H9 (cell line): ENCODE measurements around the gene APLP2. TPM values are rescaled to one million over a fixed set of nuclear protein-coding genes. Genes with fewer than 3 reads are reported as not detected.

Experiments
- DNase-seq: peaks from one replicate; pipeline ENCODE4 v3.0.0-alpha.2; 2017
- H2AFZ ChIP-seq: one replicate; pipeline ENCODE4 v1.6.1; 2013; ENCODE audit warnings: mild to moderate bottlenecking, low read length, control low read depth, moderate library complexity
- H2AK5ac ChIP-seq: 2 replicates; pipeline ENCODE4 v1.6.1; 2013; ENCODE audit warnings: low read length, control low read depth, mixed read lengths; ENCODE audit not compliant: insufficient read length
- H2BK120ac ChIP-seq: one replicate; pipeline ENCODE4 v1.6.1; 2013; ENCODE audit warnings: low read depth, mild to moderate bottlenecking, low read length, control low read depth, inconsistent platforms; ENCODE audit not compliant: poor library complexity, severe bottlenecking
- H2BK12ac ChIP-seq: 2 replicates; pipeline ENCODE4 v1.6.1; 2013; ENCODE audit warnings: low read length, control low read depth, mixed read lengths, low read depth; ENCODE audit not compliant: insufficient read length
- H2BK15ac ChIP-seq: 2 replicates; pipeline ENCODE4 v1.6.1; 2013; ENCODE audit warnings: low read depth, low read length, control low read depth
- H2BK20ac ChIP-seq: one replicate; pipeline ENCODE4 v1.6.1; 2013; ENCODE audit warnings: low read depth, mild to moderate bottlenecking, low read length, control low read depth, inconsistent platforms; ENCODE audit not compliant: poor library complexity, severe bottlenecking
- H2BK5ac ChIP-seq: 2 replicates; pipeline ENCODE4 v1.6.1; 2013; ENCODE audit warnings: low read length, control low read depth, mixed read lengths; ENCODE audit not compliant: insufficient read length
- H3K14ac ChIP-seq: 2 replicates; pipeline ENCODE4 v1.6.1; 2013; ENCODE audit warnings: low read length, control low read depth; ENCODE audit not compliant: insufficient read depth
- H3K18ac ChIP-seq: 2 replicates; pipeline ENCODE4 v1.6.1; 2013; ENCODE audit warnings: low read depth, mild to moderate bottlenecking, mixed read lengths, low read length, control low read depth; ENCODE audit not compliant: insufficient read length
- H3K23ac ChIP-seq: 2 replicates; pipeline ENCODE4 v1.6.1; 2013; ENCODE audit warnings: low read length, control low read depth, mixed read lengths, low read depth; ENCODE audit not compliant: insufficient read length
- H3K23me2 ChIP-seq: 2 replicates; pipeline ENCODE4 v1.6.1; 2013; ENCODE audit warnings: low read depth, mild to moderate bottlenecking, mixed read lengths, low read length, control low read depth; ENCODE audit not compliant: insufficient read length, poor library complexity, severe bottlenecking
- H3K27ac ChIP-seq: 2 replicates; pipeline ENCODE4 v1.5.1; 2013; ENCODE audit warnings: low read length, control low read depth, mixed read lengths, low read depth; ENCODE audit not compliant: insufficient read length
- H3K27me3 ChIP-seq: 2 replicates; pipeline ENCODE4 v1.6.1; 2013; ENCODE audit warnings: low read length, control low read depth, inconsistent platforms; ENCODE audit not compliant: insufficient read depth
- H3K4ac ChIP-seq: 2 replicates; pipeline ENCODE4 v1.6.1; 2013; ENCODE audit warnings: low read depth, mild to moderate bottlenecking, control low read depth, inconsistent platforms, low read length, moderate library complexity
- H3K4me1 ChIP-seq: 2 replicates; pipeline ENCODE4 v1.6.1; 2013; ENCODE audit warnings: low read length, control low read depth, inconsistent platforms; ENCODE audit not compliant: insufficient read depth
- H3K4me2 ChIP-seq: 2 replicates; pipeline ENCODE4 v1.6.1; 2013; ENCODE audit warnings: low read length, control low read depth, mixed read lengths; ENCODE audit not compliant: insufficient read length, insufficient read depth
- H3K56ac ChIP-seq: 2 replicates; pipeline ENCODE4 v1.6.1; 2013; ENCODE audit warnings: low read depth, mild to moderate bottlenecking, mixed read lengths, low read length, control low read depth; ENCODE audit not compliant: insufficient read length
- H3K79me1 ChIP-seq: 2 replicates; pipeline ENCODE4 v1.6.1; 2013; ENCODE audit warnings: low read depth, mild to moderate bottlenecking, moderate library complexity, low read length, control low read depth, inconsistent platforms; ENCODE audit not compliant: insufficient read depth, poor library complexity, severe bottlenecking
- H3K79me2 ChIP-seq: 2 replicates; pipeline ENCODE4 v1.6.1; 2013; ENCODE audit warnings: low read length, control low read depth, inconsistent platforms; ENCODE audit not compliant: insufficient read depth
- H3K9ac ChIP-seq: 2 replicates; pipeline ENCODE4 v1.6.1; 2013; ENCODE audit warnings: low read length, control low read depth, mixed read lengths; ENCODE audit not compliant: insufficient read length; ENCODE audit errors: extremely low read depth
- H3K9me3 ChIP-seq: one replicate; pipeline ENCODE4 v1.6.1; 2013; ENCODE audit warnings: low read depth, low read length, inconsistent platforms; ENCODE audit not compliant: control insufficient read depth
- H3T11ph ChIP-seq: one replicate; pipeline ENCODE4 v1.6.1; 2013; ENCODE audit warnings: mild to moderate bottlenecking, low read length, control low read depth, inconsistent platforms
- H4K20me1 ChIP-seq: one replicate; pipeline ENCODE4 v1.6.1; 2013; ENCODE audit not compliant: control insufficient read depth, insufficient read length, insufficient read depth
- H4K5ac ChIP-seq: 2 replicates; pipeline ENCODE4 v1.6.1; 2013; ENCODE audit warnings: low read depth, mild to moderate bottlenecking, mixed read lengths, low read length, control low read depth; ENCODE audit not compliant: insufficient read length
- H4K8ac ChIP-seq: replicated peaks from 2 replicates; pipeline ENCODE4 v1.6.1; 2013; ENCODE audit warnings: low read length, control low read depth, mixed read lengths, low read depth; ENCODE audit not compliant: insufficient read length
- H4K91ac ChIP-seq: 2 replicates; pipeline ENCODE4 v1.6.1; 2013; ENCODE audit warnings: low read depth, mild to moderate bottlenecking, moderate library complexity, mixed read lengths, low read length, control low read depth; ENCODE audit not compliant: insufficient read length
- H3K27ac Mint-ChIP-seq, 3 experiments: 2 replicates in 2 of 3; 3 replicates in 1 of 3; pipeline ENCODE4 v1.8.0; 2020 to 2021; ENCODE audit warnings: mixed read lengths in 3 of 3, mild to moderate bottlenecking in 1 of 3, moderate library complexity in 1 of 3
- H3K27me3 Mint-ChIP-seq: 2 replicates; pipeline ENCODE4 v1.8.0; 2021; ENCODE audit warnings: low read depth, mild to moderate bottlenecking, moderate library complexity, mixed read lengths
- H3K36me3 Mint-ChIP-seq, 3 experiments: 2 replicates in 2 of 3; 3 replicates in 1 of 3; pipeline ENCODE4 v1.8.0; 2020 to 2021; ENCODE audit warnings: low read depth in 3 of 3, mixed read lengths in 3 of 3; ENCODE audit not compliant: insufficient read depth in 1 of 3
- H3K4me1 Mint-ChIP-seq, 2 experiments: 2 replicates each; pipeline ENCODE4 v1.8.0; 2020; ENCODE audit warnings: mixed read lengths in 2 of 2
- H3K4me3 Mint-ChIP-seq, 2 experiments: 2 replicates in 1 of 2; 3 replicates in 1 of 2; pipeline ENCODE4 v1.8.0; 2020 to 2021; ENCODE audit warnings: mild to moderate bottlenecking in 2 of 2, mixed read lengths in 2 of 2, moderate library complexity in 1 of 2
- H3K9me3 Mint-ChIP-seq, 2 experiments: 2 replicates in 1 of 2; 3 replicates in 1 of 2; pipeline ENCODE4 v1.8.0; 2020; ENCODE audit warnings: mild to moderate bottlenecking in 2 of 2, mixed read lengths in 2 of 2, moderate library complexity in 1 of 2
- CTCF ChIP-seq: fragments of 200-600 bp; sonication (generic); conservative IDR thresholded peaks from 3 replicates; pipeline ENCODE4 v1.8.0; 2021; ENCODE audit warnings: antibody characterized with exemption, mild to moderate bottlenecking
- WGBS: extraction: QIAGEN DNeasy Blood & Tissue Kit; methylation state at CpG from one replicate; pipeline ENCODE4 v1.1.7; 2013; ENCODE audit warnings: missing lambda C conversion rate, low lambda C conversion rate, mixed read lengths; ENCODE audit not compliant: insufficient read length; ENCODE audit errors: extremely low coverage; 5-methylcytosine and 5-hydroxymethylcytosine counted together
- total RNA-seq: library from RNA; stranded (reverse); gene quantifications from 2 replicates; pipeline ENCODE4 v1.2.1, GENCODE V29; 2021

APLP2 gene
- total RNA-seq, 1 experiment from 2014 or later = 328 TPM

GRCh38 chr11:130094614-130095013 lies 24.9 kb downstream of the APLP2 start:
- no peaks in the 10 kb centered on the region for H3K27me3 Mint-ChIP-seq
- H3K18ac ChIP-seq = no peak overlapping the region

More at GRCh38 chr11:130094614-130095013, 24.9 kb downstream of the APLP2 start:
- Histone ChIP-seq H3K4me2 (no peak overlapping the region), H3K79me2 (peaks cover 9% of the 10 kb centered on the region; the same call in 1 of the 2 replicates), H2BK15ac (no peak overlapping the region), H4K8ac (no peak overlapping the region), H2BK12ac (no peak overlapping the region), H3K79me1 (peaks cover 3% of the 10 kb centered on the region), H4K5ac (no peak overlapping the region), H3K23me2 (no peaks in the 10 kb centered on the region), H3K56ac (no peak overlapping the region), H3K14ac (no peak overlapping the region), H3K4me1 (no peaks in the 10 kb centered on the region), H3T11ph (no peak overlapping the region), H3K27ac (no peak overlapping the region), H2AFZ (no peak overlapping the region), H2BK120ac (no peak overlapping the region), H3K27me3 (no peaks in the 10 kb centered on the region), H2AK5ac (no peak overlapping the region), H3K23ac (no peak overlapping the region), H3K9ac (no peak overlapping the region), H4K91ac (no peak overlapping the region), H3K4ac (no peak overlapping the region), H2BK5ac (no peak overlapping the region), H2BK20ac (no peak overlapping the region), H3K9me3 (no peaks in the 10 kb centered on the region), H4K20me1 (no peaks in the 10 kb centered on the region)
- no peak for DNase-seq
- WGBS = no CpG with 5 or more reads among the region's 4 CpGs
- peaks cover 13 to 15% (median 14%) of the 10 kb centered on the region in 3 experiments for H3K36me3 Mint-ChIP-seq
- H3K9me3 Mint-ChIP-seq = peaks cover 11 to 16% of the 10 kb centered on the region in 2 experiments
- peaks cover 7 to 8% of the 10 kb centered on the region in 2 experiments for H3K4me1 Mint-ChIP-seq
- peak overlapping the region in 2 of 3 experiments; percentile 6 to 31; a peak in 1 of 7 replicates for H3K27ac Mint-ChIP-seq
- TF ChIP-seq CTCF = no peak
- H3K4me3 Mint-ChIP-seq = no peak overlapping the region
